Measurements from ENCODE around the gene RNU6-1. TPM values are rescaled to one million over a fixed set of nuclear protein-coding genes. Genes with fewer than 3 reads are reported as not detected.

Gene RNU6-1
- total RNA-seq, 1 donor = not detected

- Histone ChIP-seq H3K9me3 (ENCODE audit: low read depth, low read length) (no peaks in the 10 kb centered on the region), H4K20me1 (ENCODE audit: insufficient read depth, low read length) (no peaks in the 10 kb centered on the region), H3K27me3 (ENCODE audit: insufficient read depth, low read length) (peaks cover 11% of the 10 kb centered on the region), H3K4me3 (ENCODE audit: insufficient read depth, low read length) (no peak overlapping the region), H2AFZ (ENCODE audit: low read length) (no peak overlapping the region), H3K4me2 (ENCODE audit: insufficient read depth, low read length) (no peak overlapping the region), H3K27ac (ENCODE audit: low read depth, low read length) (no peak overlapping the region), H3K79me2 (ENCODE audit: insufficient read depth, low read length) (no peaks in the 10 kb centered on the region), H3K36me3 (ENCODE audit: insufficient read depth, low read length) (no peaks in the 10 kb centered on the region), H3K4me1 (ENCODE audit: insufficient read depth, low read length) (peaks cover 22% of the 10 kb centered on the region)
- DNase-seq (ENCODE audit: insufficient read length, low spot score, missing footprints) = no peak
- no peak for TF ChIP-seq CTCF (IDR thresholded peaks at IDR 0.05; ENCODE audit: extremely low read depth, low read depth, low read length)
Observed at GRCh38 chr15:67845974-67846373, 6.1 kb upstream of the RNU6-1 start.

GRCh38 chr15:67843571-67844387 is 3.9 kb upstream of the RNU6-1 start:
- peaks cover 11% of the 10 kb centered on the region for H3K27me3 ChIP-seq (ENCODE audit: insufficient read depth, low read length)
- no peaks in the 10 kb centered on the region for H3K79me2 ChIP-seq (ENCODE audit: insufficient read depth, low read length)
- no peak for TF ChIP-seq CTCF (IDR thresholded peaks at IDR 0.05; ENCODE audit: extremely low read depth, low read depth, low read length)
- peak overlapping the region; percentile 25 for H2AFZ ChIP-seq (ENCODE audit: low read length)
- H4K20me1 ChIP-seq (ENCODE audit: insufficient read depth, low read length) = no peaks in the 10 kb centered on the region
- DNase-seq (ENCODE audit: insufficient read length, low spot score, missing footprints) = peak; percentile 50
- H3K27ac ChIP-seq (ENCODE audit: low read depth, low read length) = no peak overlapping the region
- H3K4me3 ChIP-seq (ENCODE audit: insufficient read depth, low read length) = no peak overlapping the region
- H3K4me1 ChIP-seq (ENCODE audit: insufficient read depth, low read length) = peaks cover 28% of the 10 kb centered on the region
- no peaks in the 10 kb centered on the region for H3K36me3 ChIP-seq (ENCODE audit: insufficient read depth, low read length)
- no peak overlapping the region for H3K4me2 ChIP-seq (ENCODE audit: insufficient read depth, low read length)
- no peaks in the 10 kb centered on the region for H3K9me3 ChIP-seq (ENCODE audit: low read depth, low read length)

GRCh38 chr15:67843092-67843501 is 3.3 kb upstream of the RNU6-1 start:
- no peaks in the 10 kb centered on the region for H3K79me2 ChIP-seq (ENCODE audit: insufficient read depth, low read length)
- peaks cover 32% of the 10 kb centered on the region for H3K4me1 ChIP-seq (ENCODE audit: insufficient read depth, low read length)
- H4K20me1 ChIP-seq (ENCODE audit: insufficient read depth, low read length) = no peaks in the 10 kb centered on the region
- H2AFZ ChIP-seq (ENCODE audit: low read length) = no peak overlapping the region
- TF ChIP-seq CTCF (IDR thresholded peaks at IDR 0.05; ENCODE audit: extremely low read depth, low read depth, low read length) = no peak
- no peak overlapping the region for H3K4me2 ChIP-seq (ENCODE audit: insufficient read depth, low read length)
- no peak overlapping the region for H3K27ac ChIP-seq (ENCODE audit: low read depth, low read length)
- peaks cover 5% of the 10 kb centered on the region for H3K27me3 ChIP-seq (ENCODE audit: insufficient read depth, low read length)
- H3K36me3 ChIP-seq (ENCODE audit: insufficient read depth, low read length) = no peaks in the 10 kb centered on the region
- H3K4me3 ChIP-seq (ENCODE audit: insufficient read depth, low read length) = no peak overlapping the region
- no peaks in the 10 kb centered on the region for H3K9me3 ChIP-seq (ENCODE audit: low read depth, low read length)
- DNase-seq (ENCODE audit: insufficient read length, low spot score, missing footprints) = no peak

GRCh38 chr15:67841513-67841762 is 1.6 kb upstream of the RNU6-1 start:
- no peak for DNase-seq (ENCODE audit: insufficient read length, low spot score, missing footprints)
- peaks cover 32% of the 10 kb centered on the region for H3K4me1 ChIP-seq (ENCODE audit: insufficient read depth, low read length)
- H3K27ac ChIP-seq (ENCODE audit: low read depth, low read length) = no peak overlapping the region
- TF ChIP-seq CTCF (IDR thresholded peaks at IDR 0.05; ENCODE audit: extremely low read depth, low read depth, low read length) = no peak
- H4K20me1 ChIP-seq (ENCODE audit: insufficient read depth, low read length) = no peaks in the 10 kb centered on the region
- H3K9me3 ChIP-seq (ENCODE audit: low read depth, low read length) = no peaks in the 10 kb centered on the region
- peak overlapping the region; percentile 80 for H2AFZ ChIP-seq (ENCODE audit: low read length)
- peak overlapping the region; percentile 98 for H3K4me2 ChIP-seq (ENCODE audit: insufficient read depth, low read length)
- H3K36me3 ChIP-seq (ENCODE audit: insufficient read depth, low read length) = no peaks in the 10 kb centered on the region
- H3K79me2 ChIP-seq (ENCODE audit: insufficient read depth, low read length) = no peaks in the 10 kb centered on the region
- peak overlapping the region; percentile 86 for H3K4me3 ChIP-seq (ENCODE audit: insufficient read depth, low read length)
- H3K27me3 ChIP-seq (ENCODE audit: insufficient read depth, low read length) = peaks cover 10% of the 10 kb centered on the region

All from osteoblast (primary cell).